Muscle of back (tissue), 13 donors: ENCODE results near the gene STPG1. TPM values are rescaled to one million over a fixed set of nuclear protein-coding genes. Genes with fewer than 3 reads are reported as not detected.
"Not testable (repeated sequence)": the region's sequence is repeated elsewhere in the genome, so short reads cannot be mapped to it uniquely, and the experiment has no call there.

Source experiments
- DNase-seq, 3 donors: peaks; one replicate each; pipeline versions ENCODE4 v3.0.0 to v3.0.0-alpha.2; 2013
- long read RNA-seq, 9 donors: transcript quantifications; one replicate each; lab custom pipeline, GENCODE V29; 2026
- polyA plus RNA-seq, 10 donors: library from polyadenylated mRNA; unstranded; fragments of 120-200 nt; gene quantifications; one replicate each; pipeline ENCODE4 v1.2.1, GENCODE V29; 2013; ENCODE audit not compliant: insufficient read length in 10 of 10

STPG1 gene, protein sequence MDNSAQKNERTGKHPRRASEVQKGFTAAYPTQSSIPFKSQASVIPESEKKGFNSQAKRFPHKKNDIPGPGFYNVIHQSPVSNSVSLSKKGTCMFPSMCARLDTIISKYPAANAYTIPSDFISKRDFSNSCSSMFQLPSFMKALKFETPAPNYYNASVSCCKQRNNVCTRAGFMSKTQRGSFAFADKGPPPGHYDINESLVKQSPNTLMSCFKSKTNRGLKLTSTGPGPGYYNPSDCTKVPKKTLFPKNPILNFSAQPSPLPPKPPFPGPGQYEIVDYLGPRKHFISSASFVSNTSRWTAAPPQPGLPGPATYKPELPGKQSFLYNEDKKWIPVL
- polyA plus RNA-seq: 1 to 10 TPM in 9 of 10 donors, under 1 TPM in 1; 0.94 to 2.4 (median 1.6) TPM
- long read RNA-seq, donor 1: 0 reads
- long read RNA-seq, donor 2: 0 reads
- long read RNA-seq, donor 3: 0 reads
- long read RNA-seq, donor 4: 0 reads
- long read RNA-seq, donor 5: 0 reads
- long read RNA-seq, donor 6: 0 reads
- long read RNA-seq, donor 7, partial matches to known transcripts: 0 of 1 reads
- long read RNA-seq, donor 7, other reads (novel, unspliced or antisense): 0 of 1 reads
- long read RNA-seq, donor 8: 0 reads
- long read RNA-seq, donor 9: 0 reads

DNA sequence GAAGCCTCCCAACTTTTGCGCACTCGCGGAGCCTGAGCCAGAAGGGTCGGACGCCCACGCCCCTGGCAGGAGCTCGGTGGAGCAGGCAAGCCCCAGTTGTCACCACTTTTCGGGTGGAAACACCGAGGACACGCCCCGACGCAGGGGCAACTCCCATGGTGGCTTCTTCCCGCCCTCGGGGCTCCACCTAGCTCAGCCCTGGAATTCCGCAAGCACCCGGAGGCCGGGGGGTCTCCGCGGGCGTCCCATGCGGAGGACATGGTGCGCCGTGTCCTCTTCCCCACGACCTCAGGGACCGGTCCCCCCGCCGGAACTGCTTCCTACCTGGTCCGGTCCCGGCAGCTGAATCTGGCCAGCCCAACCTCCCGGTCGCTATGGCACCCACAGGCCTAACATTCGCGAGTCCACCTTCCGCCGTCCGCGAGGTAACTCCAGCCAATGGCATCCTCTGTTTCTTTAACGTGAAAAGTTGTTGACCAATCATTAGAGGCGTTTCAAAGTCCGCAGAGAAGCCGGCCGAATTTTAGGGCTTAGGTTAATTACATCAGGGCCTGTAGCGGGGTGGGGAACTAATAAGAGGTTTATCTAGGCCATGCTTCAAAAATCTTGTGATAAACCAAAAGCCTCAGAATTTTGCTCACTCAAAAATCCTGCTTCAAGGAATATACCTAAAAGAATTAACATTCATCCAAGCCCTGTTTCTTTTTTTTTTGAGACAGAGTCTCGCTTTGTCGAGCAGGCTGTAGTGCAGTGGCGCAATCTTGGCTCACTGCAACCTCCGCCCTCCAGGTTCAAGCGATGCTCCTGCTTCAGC, at the start of gene STPG1:
STPG1 (minus strand) TSS at position 433 of the 814 bp plus-strand sequence. CDS start 12,394 bp downstream, outside the sequence.
- peak in 2 of 3 donors; percentile 85 to 91 for DNase-seq

DNA sequence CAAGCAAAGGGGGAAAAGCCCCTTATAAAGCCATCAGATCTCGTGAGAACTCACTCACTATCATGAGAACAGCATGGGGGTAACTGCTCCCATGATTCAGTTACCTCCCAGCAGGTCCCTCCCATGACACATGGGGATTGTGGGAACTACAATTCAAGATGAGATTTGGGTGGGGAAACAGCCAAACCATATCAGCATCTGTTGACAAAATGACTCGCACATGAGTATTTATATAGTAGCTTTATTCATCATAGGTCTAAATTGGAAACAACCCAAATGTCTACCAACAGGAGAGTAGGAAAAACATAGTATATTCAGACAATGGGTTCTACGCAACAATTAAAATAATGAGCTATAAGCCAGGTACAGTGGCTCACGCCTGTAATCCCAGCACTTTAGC, 48.5 kb upstream of the STPG1 start:
- not testable (repeated sequence) for DNase-seq

DNA sequence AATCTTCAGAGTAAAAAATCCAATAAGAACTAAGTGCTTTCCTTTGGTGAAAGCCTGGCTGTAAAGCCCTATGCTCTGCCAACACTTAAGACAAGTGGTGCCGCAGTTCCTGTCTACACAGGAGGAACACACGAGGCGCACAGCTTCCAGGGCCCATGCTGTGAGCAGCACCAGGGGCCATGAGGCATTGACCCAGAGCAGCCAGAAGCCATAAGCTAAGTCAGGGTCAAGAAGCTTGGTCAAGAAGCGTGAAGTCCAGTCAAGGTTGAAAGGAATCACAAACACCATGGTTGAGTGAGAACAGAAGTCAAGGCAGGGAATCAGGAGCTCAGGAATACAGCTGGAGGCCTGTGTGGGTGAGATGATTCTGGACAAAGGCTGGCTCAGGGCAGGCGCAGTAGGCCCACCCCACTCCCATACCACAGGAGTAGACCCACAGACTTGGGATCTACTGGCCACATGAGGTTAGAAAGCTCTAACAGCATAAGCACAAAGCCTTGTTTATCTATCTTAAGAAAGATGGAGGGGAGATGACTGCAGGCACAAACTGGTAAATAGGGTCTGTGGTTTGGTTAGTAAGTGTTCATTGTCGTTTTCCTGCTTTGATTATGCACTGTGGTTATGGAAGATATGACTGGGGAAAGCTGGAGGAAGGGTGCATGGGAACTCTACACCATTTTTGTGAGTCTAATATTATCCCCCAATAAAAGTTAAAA, 46.1 kb upstream of the STPG1 start:
- DNase-seq: no peak

DNA sequence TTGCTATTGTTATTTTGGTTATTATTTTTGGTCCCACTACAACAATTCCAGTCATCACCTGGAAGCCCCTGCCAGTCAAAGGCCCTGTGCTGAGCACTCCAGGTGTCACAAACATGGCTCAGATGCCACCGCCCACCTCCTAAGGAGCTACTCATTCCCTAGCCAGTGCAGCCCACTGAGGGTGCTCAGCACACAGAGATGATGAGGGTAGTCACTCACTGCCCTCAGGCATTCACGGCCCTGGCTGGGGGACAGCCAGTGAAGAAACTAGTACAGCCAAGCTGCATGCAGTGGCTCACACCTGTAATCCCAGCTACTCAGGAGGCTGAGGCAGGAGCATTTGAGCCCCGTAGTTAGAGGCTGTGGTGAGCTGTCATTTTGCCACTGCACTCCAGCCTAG, 44.3 kb upstream of the STPG1 start:
- no peak for DNase-seq

DNA sequence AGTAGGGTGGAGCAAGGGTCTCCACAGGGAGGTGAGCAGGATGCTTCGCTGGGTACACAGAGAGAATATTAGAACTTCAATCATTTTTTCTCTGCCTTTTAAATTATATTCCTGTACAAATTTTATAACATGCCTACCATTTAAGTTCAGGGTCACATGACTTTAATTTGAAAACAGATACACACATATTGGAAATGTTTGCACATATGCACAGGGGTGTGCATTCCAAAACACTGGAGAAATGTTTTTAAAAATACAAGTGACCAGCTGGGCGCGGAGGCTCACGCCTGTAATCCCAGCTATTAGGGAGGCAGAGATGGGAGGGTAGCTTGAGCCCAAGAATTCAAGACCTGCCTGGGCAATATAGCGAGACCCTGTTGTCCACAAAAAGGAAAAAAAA, 41.7 kb upstream of the STPG1 start:
- no peak for DNase-seq

DNA sequence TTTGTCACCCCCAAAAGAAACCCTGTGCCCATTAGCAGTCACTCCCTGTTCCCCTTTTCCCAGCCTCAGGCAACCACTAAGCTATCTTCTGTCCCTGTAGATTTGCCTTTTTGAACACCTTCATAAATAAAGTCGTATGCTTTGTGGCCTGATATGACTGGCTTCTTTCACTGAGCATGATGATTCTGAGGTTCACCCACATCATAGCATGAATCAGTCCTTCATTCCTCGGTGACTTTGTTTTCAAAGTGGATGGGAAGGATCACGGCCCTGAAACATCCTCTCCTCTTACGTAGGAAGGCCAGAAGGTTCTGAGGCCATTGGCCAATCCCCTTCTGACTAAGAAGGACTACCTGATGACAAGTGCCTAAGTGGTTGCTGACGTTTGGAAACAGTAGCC, 41.1 kb upstream of the STPG1 start:
- no peak for DNase-seq

DNA sequence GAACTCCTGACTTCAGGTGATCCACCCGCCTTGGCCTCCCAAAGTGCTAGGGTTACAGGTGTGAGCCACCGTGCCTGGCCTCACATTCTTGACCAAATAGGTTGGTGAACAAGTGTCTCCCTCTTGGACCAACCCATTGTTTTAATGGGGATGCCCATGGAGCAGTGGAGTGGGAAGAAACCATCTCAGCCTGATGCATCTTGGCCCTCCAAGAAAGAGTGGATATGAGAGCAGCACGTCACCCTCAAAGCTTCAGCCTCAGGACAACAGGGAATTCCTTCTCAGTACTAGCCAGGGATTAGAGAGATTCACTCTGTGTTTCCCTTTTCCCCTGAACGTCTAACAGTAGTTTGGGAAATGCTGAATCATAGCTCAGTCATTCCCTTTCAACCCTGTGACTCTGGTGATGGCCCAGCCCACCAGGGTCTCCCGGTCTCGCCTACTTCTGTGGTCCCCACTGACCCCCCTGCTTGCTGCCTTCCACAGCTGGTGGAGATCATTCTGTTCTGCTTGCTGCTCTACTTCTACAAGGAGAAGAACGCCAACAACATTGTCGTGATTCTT, 39.4 kb upstream of the STPG1 start:
- DNase-seq: no peak

DNA sequence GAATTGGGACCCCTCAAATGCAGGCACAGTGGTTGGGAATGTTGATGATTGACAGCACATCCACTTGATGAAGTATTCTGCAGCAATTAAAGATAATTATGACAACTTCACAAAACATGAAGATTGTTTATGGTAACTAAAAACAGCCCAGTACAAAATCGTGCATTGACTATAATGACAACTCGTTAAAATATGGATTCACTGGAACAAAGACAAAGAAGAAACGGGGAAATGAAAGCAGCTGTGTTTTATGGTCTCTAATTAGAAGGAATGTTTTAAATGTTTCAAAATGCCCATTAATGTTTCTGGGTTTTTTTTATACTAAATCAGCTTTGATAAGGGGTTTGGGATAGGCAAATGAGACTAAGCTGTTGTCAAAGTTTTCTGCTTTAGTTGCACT, 38.2 kb upstream of the STPG1 start:
- DNase-seq: no peak

DNA sequence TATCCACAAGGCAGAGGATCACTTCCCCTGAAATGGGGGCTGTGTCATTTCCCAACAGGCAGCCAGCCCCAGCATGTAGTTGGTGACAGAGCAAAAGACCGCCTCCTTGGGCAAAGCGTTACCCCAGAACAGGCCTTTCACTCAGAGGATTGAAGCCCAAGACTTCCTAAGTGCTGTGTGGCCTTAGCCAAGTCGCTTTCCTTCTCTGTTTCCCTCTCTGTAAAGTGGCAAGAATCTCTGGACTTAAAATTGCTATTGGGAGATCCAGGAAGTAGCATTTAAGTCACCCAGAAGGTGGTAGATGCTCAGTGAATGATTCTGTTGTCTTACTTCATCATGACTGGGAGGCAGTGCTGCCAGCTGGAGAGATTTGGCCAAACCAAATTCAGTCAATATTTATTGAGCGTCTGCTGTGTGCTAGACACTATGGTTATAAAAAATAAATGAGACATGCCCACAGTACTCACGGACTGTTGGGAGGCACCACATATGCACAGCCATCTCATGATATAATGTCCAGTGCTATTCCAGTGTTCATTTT, 37.3 kb upstream of the STPG1 start:
- DNase-seq: no peak

DNA sequence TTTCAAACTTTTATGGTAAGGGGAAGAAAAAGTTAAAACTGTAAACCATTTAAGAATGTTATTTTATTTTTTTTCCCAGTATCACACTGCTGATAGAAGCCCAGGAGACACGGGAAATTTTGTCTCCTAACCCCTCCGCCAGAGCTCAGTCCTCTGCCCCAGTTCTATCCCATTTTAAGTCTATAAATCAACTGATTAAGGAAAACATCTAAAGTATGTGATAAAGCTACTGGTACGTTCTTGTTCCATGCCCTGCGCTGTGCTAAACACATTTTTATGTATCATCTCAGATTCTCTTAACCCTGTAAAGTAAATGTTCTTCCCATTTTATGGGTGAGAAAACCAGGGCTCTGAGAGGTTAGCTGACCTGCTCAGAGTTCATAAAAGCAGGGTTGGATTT, 36.7 kb upstream of the STPG1 start:
- DNase-seq: no peak

DNA sequence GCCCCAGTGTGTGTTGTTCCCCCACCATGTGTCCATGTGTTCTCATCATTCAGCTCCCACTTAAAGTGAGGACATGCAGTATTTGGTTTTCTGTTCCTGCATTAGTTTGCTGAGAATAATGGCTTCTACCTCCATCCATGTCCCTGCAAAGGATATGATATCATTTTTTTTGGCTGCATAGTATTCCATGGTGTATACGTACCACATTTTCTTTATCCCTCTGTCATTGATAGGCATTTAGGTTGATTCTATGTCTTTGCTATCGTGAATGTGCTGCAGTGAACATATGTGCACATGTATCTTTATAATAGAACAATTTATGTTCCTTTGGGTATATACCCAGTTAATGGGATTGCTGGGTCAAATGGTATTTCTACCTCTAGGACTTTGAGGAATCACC, 32.9 kb upstream of the STPG1 start:
- not testable (repeated sequence) for DNase-seq

DNA sequence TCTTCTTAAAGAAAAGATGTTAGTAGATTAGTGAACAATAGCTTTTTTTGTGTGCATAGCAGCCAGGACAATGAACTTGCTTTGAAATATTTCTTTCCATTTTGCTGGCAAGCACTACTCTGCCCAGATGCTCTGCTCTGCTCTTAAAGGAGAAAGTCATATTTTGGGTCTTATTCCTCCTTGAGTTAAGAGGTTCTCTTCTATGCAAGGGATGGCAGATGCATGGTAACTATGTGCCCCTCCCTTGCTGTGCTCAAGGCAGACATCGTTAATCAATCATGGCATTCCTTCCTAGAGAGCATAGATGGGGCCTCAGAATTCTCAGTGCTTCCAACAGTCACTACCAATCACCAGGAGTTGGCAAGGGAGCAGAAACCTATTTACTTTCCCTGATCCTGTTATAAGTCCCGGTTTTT, 29.7 kb upstream of the STPG1 start:
- peak in 2 of 3 donors; percentile 44 to 64 for DNase-seq

DNA sequence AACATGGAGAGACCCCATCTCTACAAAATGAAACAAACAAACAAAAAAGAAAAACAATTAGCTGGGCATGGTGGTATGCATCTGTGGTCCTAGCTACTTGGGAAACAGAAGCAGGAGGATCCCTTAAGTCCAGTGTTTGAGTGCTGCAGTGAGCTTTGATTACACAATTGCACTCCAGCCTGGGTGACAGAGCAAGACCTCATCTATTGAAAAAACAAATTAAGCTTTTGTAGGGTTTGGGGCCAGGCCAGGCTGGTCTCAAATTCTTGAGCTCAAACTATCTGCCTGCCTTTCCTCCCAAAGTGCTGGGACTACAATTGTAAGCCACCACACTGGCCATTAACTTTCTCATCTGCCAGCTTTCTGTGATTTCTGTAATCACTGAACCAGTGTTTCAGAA, 29.2 kb upstream of the STPG1 start:
- no peak for DNase-seq

DNA sequence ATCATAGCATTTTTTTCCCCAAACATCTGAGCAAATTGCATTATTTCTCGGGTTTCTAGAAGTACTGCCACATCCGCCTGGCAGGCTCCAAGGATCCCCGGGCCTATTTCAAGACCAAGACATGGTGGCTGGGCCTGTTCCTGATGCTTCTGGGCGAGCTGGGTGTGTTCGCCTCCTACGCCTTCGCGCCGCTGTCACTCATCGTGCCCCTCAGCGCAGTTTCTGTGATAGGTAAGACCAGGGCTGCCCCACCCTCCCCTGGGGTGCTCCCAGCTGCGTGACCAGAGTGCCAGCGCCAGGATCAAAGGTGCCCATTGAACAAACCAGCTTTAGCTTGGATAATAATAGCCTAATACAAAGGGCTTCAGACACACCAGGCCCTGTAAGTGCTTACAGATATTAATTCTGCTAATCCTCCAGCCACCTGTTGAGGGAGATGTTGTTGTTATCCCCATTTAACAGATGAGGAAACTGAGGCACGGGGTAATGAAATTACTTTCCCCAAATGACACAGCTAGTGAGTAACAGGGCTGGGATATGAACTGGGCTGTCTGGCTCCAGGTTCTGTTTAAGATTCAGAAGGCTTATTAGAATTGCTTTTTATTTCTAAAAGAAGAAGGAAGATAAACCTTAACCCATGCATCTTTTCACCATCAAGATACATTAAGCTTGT, 28.6 kb upstream of the STPG1 start:
- DNase-seq: no peak

DNA sequence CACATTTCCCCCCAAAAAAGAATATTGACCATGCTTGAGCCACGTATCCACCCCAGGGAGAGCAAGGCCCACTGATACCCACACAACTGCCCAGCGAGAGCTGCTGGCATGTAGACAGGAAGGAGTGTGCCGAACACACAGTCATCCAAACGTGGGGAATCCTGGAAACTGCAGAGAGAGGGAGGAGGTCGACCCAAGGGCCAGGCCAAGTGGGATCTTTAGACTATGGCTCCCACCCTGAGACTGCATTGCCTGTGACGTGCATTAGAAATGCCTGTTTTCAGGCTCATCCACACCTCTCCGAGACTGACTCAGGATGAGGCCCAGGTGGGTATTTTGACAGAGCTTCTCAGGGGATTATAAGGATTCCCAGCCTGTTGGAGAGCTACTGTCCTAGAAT, 27.9 kb upstream of the STPG1 start:
- no peak for DNase-seq

DNA sequence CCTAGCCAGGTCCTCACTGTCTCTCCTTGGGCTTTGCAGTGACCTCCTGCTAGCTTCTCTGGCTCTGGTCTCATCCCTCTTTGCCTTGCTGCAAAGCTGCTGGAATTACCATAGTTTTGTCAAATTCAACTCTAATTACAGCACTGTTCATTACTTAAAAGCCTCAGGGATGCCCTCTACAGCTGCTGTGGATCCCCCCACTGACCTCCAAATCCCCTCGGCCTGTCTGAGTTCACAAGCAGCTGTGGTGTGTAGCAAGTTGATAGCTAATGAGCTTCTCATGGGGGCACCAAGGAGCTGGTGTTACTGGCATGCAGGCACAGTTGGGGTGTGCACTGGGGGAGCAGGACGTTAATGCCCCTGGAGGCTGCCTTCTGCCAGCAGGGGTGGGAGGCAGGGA, 26.9 kb upstream of the STPG1 start:
- DNase-seq: no peak

DNA sequence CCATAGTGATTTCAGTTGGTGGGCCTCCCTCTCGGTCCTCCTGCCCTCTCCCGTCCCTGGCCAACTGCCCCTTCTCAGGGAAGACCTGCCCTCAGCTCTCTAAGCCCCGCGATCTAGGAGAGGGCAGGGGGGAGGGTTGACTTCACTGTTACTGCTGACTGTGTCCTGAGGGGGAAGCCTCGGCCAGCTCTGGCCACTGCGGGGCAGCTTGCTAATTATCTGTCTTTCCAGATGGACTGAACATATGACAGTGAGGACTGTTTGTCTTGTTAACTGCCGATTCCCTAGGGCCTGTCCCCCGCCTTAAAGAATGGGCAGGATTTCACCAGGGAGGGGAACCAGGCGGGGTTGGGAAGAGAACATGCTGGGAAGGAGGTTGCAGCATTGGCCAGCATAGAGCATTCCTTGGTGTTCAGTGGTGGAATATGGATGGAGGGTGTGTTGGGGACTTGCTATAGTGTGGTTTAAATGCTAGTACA, 24.9 kb upstream of the STPG1 start:
- DNase-seq: peak in 2 of 3 donors; percentile 33 to 62

DNA sequence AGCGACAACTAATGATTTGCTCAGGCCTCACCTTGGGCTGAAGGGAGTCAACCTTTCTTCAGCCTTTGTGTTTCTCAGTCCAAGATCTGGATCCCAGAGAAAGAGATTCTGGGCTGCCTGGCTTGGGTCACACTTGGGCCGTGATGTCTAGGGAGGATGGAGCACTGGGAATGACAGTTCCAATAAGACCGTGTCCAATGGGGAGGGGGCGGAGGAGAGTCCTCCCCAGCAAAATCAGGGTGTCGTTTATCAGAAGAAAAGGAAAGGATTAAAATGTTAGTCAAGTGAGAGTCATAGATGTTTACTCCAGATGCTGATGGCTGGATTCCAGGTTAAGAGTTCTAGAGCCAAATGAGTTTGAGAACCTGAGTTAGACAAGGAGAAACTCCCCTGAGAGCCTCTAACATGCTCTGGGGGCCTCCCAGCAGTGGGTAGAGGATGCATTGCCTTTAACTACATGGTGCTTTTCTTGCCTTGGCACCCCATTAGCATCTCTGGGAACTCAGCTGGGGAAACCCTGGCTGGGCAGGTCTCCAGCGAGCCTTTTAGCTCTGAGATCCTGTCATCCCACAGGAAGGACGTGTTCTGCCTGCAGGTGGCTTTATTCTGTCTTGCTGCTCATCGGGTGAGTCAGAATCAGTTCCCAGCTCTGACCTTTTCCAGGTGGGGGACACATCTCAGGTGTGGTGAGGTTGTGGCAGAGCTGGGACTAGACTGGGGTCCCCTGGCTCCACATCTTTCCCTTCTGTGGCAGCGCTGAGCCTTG, 24.2 kb upstream of the STPG1 start:
- DNase-seq: peak in 2 of 3 donors; percentile 39 to 59

DNA sequence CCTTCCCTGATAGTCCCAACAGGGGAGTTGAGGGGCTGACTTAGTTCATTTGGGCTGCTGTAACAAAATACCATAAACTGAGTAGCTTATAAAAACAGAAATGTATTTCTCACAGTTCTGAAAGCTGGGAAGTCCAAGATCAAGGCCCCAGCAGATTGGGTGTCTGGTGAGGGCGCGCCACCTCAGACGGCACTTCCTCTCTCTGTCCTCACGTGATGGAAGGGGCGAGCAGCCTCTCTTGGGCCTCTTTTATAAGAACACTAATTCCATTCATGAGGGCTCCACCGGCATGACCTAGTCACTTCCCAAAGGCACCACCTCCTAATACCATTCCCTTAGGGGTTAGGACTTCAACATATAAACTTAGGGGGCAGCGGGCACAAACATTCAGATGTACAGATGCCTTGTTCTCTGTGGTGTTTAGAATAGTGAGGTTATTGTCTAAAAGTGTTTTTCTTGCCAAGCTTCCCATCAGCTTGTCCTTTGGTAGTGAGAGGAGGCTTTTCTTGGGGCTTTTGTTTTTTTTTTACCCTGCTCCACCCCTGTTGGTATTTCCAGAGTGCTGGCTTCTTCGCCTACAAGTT, 22.3 kb upstream of the STPG1 start:
- DNase-seq: no peak
